SK-N-SH treated with all-trans-retinoic acid at 6 μM for 48 hours (cell line): Measurements from ENCODE around the gene GNPDA1.

Experiments used
- ATAC-seq: fragments of 200-7000 bp; cut with Tn5 transposase; 3 replicates; pipeline ENCODE4 v1.9.1; 2020; ENCODE audit warnings: mild to moderate bottlenecking, moderate library complexity
- ARNTL ChIP-seq: fragments of 450-650 bp; formaldehyde crosslinking; IDR thresholded peaks from 2 replicates; pipeline ENCODE4 v1.5.0; 2020; ENCODE audit warnings: low read depth, mild to moderate bottlenecking, moderate library complexity, borderline replicate concordance
- BACH2 ChIP-seq: fragments of 250-450 bp; sonication (Bioruptor Pico); IDR thresholded peaks from 2 replicates; pipeline ENCODE4 v1.9.0; 2021; ENCODE audit warnings: mild to moderate bottlenecking, borderline replicate concordance
- CSDC2 ChIP-seq: fragments of 250-450 bp; sonication (Bioruptor Pico); IDR thresholded peaks from 2 replicates; pipeline ENCODE4 v1.5.0; 2020; ENCODE audit warnings: mild to moderate bottlenecking, moderate library complexity
- ESRRG ChIP-seq: fragments of 250-450 bp; sonication (Bioruptor Pico); IDR thresholded peaks from 2 replicates; pipeline ENCODE4 v1.6.1; 2021; ENCODE audit warnings: mild to moderate bottlenecking
- GLIS3 ChIP-seq: fragments of 250-450 bp; sonication (Bioruptor Pico); IDR thresholded peaks from 2 replicates; pipeline ENCODE4 v1.5.0; 2020; ENCODE audit warnings: mild to moderate bottlenecking, moderate library complexity
- ISL1 ChIP-seq: fragments of 250-450 bp; sonication (Bioruptor Pico); IDR thresholded peaks from 2 replicates; pipeline ENCODE4 v2.1.2; 2022; ENCODE audit warnings: mild to moderate bottlenecking, moderate library complexity
- OSR1 ChIP-seq: fragments of 250-450 bp; sonication (Bioruptor Pico); IDR thresholded peaks from 2 replicates; pipeline ENCODE4 v1.8.0; 2022; ENCODE audit warnings: moderate library complexity, mild to moderate bottlenecking, inconsistent platforms
- PPARA ChIP-seq: fragments of 250-450 bp; sonication (Bioruptor Pico); IDR thresholded peaks from 2 replicates; pipeline ENCODE4 v1.5.0; 2020; ENCODE audit warnings: mild to moderate bottlenecking, borderline replicate concordance
- RARB ChIP-seq: fragments of 250-450 bp; sonication (Bioruptor Pico); IDR thresholded peaks from 2 replicates; pipeline ENCODE4 v1.8.0; 2021; ENCODE audit warnings: mild to moderate bottlenecking, moderate library complexity
- TCF4 ChIP-seq: fragments of 250-450 bp; sonication (Bioruptor Pico); IDR thresholded peaks from 2 replicates; pipeline ENCODE4 v1.8.0; 2021; ENCODE audit warnings: mild to moderate bottlenecking, moderate library complexity, borderline replicate concordance
- TOX ChIP-seq: fragments of 250-450 bp; sonication (Bioruptor Pico); IDR thresholded peaks from 2 replicates; pipeline ENCODE4 v1.8.0; 2021; ENCODE audit warnings: mild to moderate bottlenecking, moderate library complexity, borderline replicate concordance
- ZC3H10 ChIP-seq: fragments of 250-450 bp; sonication (Bioruptor Pico); IDR thresholded peaks from 2 replicates; pipeline ENCODE4 v1.5.1; 2021; ENCODE audit warnings: mild to moderate bottlenecking, moderate library complexity
- ZFP3 ChIP-seq: fragments of 250-450 bp; sonication (Bioruptor Pico); IDR thresholded peaks from 2 replicates; pipeline ENCODE4 v1.5.0; 2020; ENCODE audit warnings: mild to moderate bottlenecking, moderate library complexity
- ZNF565 ChIP-seq: fragments of 450-650 bp; formaldehyde crosslinking; conservative IDR thresholded peaks from 2 replicates; pipeline ENCODE4 v1.5.0; 2020; ENCODE audit warnings: low read depth, mild to moderate bottlenecking, moderate library complexity
- ZNF8 ChIP-seq: fragments of 450-650 bp; formaldehyde crosslinking; IDR thresholded peaks from 2 replicates; pipeline ENCODE4 v1.5.0; 2020; ENCODE audit warnings: mild to moderate bottlenecking, moderate library complexity
- TF ChIP-seq, protein P1 (sequence below): fragments of 250-450 bp; sonication (Bioruptor Pico); IDR thresholded peaks from 2 replicates; pipeline ENCODE4 v1.5.1; 2021; ENCODE audit warnings: mild to moderate bottlenecking, moderate library complexity
- TF ChIP-seq, protein P2 (sequence below): fragments of 250-450 bp; sonication (Bioruptor Pico); IDR thresholded peaks from 2 replicates; pipeline ENCODE4 v1.5.1; 2020; ENCODE audit warnings: low read depth, mild to moderate bottlenecking, moderate library complexity
- TF ChIP-seq, protein P3 (sequence below): fragments of 250-450 bp; sonication (Bioruptor Pico); IDR thresholded peaks from 2 replicates; pipeline ENCODE4 v1.5.0; 2020; ENCODE audit warnings: mild to moderate bottlenecking, moderate library complexity
- TF ChIP-seq, protein P4 (sequence below): fragments of 250-450 bp; sonication (Bioruptor Pico); IDR thresholded peaks from 2 replicates; pipeline ENCODE4 v1.8.0; 2021; ENCODE audit warnings: low read depth, mild to moderate bottlenecking, moderate library complexity, borderline replicate concordance
- TF ChIP-seq, protein P5 (sequence below): fragments of 250-450 bp; sonication (Bioruptor Pico); IDR thresholded peaks from 2 replicates; pipeline ENCODE4 v1.8.0; 2020; ENCODE audit warnings: mild to moderate bottlenecking, moderate library complexity, borderline replicate concordance

The GNPDA1 gene

DNA sequence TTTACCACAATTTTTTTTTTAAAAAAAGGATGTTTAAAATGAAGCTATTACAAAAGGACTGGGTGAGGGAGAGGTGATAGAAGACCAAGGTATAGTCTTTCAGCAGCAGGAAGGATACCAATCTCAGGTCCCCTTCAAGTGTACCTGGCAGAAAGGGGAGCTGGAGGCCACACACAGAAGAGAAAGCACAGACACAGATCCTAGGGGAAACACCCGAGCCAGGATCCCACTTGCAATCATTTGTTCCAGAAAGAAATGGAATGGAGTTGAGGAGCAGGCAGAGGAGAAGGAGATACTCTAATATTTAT lies 5.6 kb downstream of the GNPDA1 start:
- no peak for ATAC-seq
- TF ChIP-seq ESRRG (CRISPR knock-in tag), result no peak
- TF ChIP-seq ZC3H10 (CRISPR knock-in tag), result no peak
- TF ChIP-seq, protein P1, sequence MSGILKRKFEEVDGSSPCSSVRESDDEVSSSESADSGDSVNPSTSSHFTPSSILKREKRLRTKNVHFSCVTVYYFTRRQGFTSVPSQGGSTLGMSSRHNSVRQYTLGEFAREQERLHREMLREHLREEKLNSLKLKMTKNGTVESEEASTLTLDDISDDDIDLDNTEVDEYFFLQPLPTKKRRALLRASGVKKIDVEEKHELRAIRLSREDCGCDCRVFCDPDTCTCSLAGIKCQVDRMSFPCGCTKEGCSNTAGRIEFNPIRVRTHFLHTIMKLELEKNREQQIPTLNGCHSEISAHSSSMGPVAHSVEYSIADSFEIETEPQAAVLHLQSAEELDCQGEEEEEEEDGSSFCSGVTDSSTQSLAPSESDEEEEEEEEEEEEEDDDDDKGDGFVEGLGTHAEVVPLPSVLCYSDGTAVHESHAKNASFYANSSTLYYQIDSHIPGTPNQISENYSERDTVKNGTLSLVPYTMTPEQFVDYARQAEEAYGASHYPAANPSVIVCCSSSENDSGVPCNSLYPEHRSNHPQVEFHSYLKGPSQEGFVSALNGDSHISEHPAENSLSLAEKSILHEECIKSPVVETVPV (CRISPR knock-in tag), result no peak
- no peak for TF ChIP-seq GLIS3 (CRISPR knock-in tag)

DNA sequence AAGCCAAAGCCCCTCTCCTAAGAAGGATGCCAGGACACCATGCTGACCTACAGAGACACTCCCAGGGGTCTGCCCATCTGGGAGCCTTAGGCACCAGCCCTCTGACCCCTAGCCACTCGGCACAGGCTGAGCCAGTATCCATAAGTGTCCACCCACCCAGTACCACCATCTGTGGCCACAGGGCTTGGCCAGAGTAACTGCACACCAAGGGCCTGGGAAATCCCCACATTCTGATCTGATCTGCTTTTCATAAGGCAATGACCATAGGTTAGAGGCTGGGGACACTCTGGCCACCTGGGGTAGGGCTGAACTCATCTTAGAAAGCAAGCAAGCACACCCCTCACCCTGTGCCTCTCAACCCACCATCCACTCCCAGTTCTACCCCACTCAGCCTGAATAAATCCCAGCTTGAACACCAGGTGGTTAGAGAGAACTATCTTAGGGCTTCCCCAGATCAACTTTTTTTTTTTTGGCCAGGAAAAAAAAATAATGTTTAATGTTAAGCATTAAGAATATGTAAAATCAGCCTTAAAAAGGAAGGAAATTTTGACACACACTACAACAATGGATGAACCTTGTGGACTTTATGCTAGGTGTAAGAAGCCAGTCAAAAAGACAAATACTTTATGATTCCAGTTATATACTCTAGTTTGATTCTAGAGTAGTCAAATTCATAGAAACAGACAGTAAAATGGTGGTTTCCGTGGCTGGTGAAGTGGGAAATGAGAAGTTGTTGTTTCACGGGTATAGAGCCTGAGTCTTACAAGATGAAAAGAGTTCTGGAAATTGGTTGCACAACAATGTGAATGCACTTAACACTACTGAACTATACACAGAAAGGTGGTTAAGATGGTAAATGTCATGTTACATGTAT lies 6.2 kb downstream of the GNPDA1 start:
- ATAC-seq, result no peak; the same call in 2 of the 3 replicates
- TF ChIP-seq, protein P2, sequence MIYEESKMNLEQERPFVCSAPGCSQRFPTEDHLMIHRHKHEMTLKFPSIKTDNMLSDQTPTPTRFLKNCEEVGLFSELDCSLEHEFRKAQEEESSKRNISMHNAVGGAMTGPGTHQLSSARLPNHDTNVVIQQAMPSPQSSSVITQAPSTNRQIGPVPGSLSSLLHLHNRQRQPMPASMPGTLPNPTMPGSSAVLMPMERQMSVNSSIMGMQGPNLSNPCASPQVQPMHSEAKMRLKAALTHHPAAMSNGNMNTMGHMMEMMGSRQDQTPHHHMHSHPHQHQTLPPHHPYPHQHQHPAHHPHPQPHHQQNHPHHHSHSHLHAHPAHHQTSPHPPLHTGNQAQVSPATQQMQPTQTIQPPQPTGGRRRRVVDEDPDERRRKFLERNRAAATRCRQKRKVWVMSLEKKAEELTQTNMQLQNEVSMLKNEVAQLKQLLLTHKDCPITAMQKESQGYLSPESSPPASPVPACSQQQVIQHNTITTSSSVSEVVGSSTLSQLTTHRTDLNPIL (CRISPR knock-in tag), result no peak
- TF ChIP-seq ARNTL (CRISPR knock-in tag) (no peak), ESRRG (CRISPR knock-in tag) (no peak), RARB (CRISPR knock-in tag) (no peak), PPARA (CRISPR knock-in tag) (no peak), OSR1 (CRISPR knock-in tag) (no peak), ZFP3 (CRISPR knock-in tag) (no peak), ZNF8 (CRISPR knock-in tag) (no peak), ISL1 (CRISPR knock-in tag) (no peak), TCF4 (CRISPR knock-in tag) (no peak), TOX (CRISPR knock-in tag) (no peak)
- TF ChIP-seq, protein P1 (CRISPR knock-in tag), result no peak
- TF ChIP-seq, protein P3, sequence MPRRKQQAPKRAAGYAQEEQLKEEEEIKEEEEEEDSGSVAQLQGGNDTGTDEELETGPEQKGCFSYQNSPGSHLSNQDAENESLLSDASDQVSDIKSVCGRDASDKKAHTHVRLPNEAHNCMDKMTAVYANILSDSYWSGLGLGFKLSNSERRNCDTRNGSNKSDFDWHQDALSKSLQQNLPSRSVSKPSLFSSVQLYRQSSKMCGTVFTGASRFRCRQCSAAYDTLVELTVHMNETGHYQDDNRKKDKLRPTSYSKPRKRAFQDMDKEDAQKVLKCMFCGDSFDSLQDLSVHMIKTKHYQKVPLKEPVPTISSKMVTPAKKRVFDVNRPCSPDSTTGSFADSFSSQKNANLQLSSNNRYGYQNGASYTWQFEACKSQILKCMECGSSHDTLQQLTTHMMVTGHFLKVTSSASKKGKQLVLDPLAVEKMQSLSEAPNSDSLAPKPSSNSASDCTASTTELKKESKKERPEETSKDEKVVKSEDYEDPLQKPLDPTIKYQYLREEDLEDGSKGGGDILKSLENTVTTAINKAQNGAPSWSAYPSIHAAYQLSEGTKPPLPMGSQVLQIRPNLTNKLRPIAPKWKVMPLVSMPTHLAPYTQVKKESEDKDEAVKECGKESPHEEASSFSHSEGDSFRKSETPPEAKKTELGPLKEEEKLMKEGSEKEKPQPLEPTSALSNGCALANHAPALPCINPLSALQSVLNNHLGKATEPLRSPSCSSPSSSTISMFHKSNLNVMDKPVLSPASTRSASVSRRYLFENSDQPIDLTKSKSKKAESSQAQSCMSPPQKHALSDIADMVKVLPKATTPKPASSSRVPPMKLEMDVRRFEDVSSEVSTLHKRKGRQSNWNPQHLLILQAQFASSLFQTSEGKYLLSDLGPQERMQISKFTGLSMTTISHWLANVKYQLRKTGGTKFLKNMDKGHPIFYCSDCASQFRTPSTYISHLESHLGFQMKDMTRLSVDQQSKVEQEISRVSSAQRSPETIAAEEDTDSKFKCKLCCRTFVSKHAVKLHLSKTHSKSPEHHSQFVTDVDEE (CRISPR knock-in tag), result no peak
- TF ChIP-seq, protein P4, sequence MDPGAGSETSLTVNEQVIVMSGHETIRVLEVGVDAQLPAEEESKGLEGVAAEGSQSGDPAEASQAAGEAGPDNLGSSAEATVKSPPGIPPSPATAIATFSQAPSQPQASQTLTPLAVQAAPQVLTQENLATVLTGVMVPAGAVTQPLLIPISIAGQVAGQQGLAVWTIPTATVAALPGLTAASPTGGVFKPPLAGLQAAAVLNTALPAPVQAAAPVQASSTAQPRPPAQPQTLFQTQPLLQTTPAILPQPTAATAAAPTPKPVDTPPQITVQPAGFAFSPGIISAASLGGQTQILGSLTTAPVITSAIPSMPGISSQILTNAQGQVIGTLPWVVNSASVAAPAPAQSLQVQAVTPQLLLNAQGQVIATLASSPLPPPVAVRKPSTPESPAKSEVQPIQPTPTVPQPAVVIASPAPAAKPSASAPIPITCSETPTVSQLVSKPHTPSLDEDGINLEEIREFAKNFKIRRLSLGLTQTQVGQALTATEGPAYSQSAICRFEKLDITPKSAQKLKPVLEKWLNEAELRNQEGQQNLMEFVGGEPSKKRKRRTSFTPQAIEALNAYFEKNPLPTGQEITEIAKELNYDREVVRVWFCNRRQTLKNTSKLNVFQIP (CRISPR knock-in tag), result no peak
- TF ChIP-seq, protein P5, sequence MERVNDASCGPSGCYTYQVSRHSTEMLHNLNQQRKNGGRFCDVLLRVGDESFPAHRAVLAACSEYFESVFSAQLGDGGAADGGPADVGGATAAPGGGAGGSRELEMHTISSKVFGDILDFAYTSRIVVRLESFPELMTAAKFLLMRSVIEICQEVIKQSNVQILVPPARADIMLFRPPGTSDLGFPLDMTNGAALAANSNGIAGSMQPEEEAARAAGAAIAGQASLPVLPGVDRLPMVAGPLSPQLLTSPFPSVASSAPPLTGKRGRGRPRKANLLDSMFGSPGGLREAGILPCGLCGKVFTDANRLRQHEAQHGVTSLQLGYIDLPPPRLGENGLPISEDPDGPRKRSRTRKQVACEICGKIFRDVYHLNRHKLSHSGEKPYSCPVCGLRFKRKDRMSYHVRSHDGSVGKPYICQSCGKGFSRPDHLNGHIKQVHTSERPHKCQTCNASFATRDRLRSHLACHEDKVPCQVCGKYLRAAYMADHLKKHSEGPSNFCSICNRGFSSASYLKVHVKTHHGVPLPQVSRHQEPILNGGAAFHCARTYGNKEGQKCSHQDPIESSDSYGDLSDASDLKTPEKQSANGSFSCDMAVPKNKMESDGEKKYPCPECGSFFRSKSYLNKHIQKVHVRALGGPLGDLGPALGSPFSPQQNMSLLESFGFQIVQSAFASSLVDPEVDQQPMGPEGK (CRISPR knock-in tag), result no peak

DNA sequence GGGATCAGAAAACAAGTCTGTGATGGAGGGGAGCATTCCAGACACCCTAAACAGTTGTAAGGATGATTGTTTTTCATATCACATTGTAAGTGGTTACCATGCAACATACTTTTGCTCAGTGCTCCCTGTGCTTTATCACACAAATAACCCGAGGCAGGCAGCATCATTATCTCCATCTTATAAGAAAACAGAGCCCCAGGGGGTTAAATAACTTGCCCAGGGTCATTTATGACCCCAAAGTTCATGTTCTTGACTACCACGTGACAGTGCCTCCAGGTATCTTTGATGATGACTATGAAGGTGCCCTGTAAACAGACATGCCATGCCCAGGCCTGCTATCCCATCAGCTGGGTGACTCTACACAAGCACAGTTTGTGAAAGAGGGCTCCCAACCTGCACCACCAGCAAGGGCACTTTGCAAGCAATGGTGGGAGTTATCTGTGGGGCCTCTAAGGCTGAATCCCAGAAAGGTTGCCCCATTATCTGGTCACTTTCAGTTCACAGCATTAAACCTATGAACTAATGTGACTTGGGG lies 9.5 kb downstream of the GNPDA1 start:
- ATAC-seq, result no peak
- TF ChIP-seq, protein P3 (CRISPR knock-in tag), result no peak
- no peak for TF ChIP-seq BACH2
- TF ChIP-seq ZFP3 (CRISPR knock-in tag), result no peak
- no peak for TF ChIP-seq ZNF565 (CRISPR knock-in tag)
- no peak for TF ChIP-seq CSDC2 (CRISPR knock-in tag)
- no peak for TF ChIP-seq RARB (CRISPR knock-in tag)
- TF ChIP-seq GLIS3 (CRISPR knock-in tag), result no peak
- TF ChIP-seq, protein P2 (CRISPR knock-in tag), result no peak
- TF ChIP-seq TCF4 (CRISPR knock-in tag), result no peak
- no peak for TF ChIP-seq PPARA (CRISPR knock-in tag)
- TF ChIP-seq ISL1 (CRISPR knock-in tag), result no peak
